HTERT RPE-1 (cell line): ENCODE measurements around the gene MED13L.

Experiments
- in situ Hi-C: fragments of 300-500 bp; cut with MboI; formaldehyde crosslinking; loops from 4 replicates; pipeline ENCODE4 v1.14.3; 2020; ENCODE audit warnings: low sequenced_read_pairs

MED13L gene

GRCh38 chr12:116159593-116160200 lies 117.8 kb downstream of the MED13L start:
- in situ Hi-C loops: no loop called here

GRCh38 chr12:116159175-116159574 lies 118.3 kb downstream of the MED13L start:
- in situ Hi-C loops: no loop called here

- in situ Hi-C loops: no loop called here
Observed at GRCh38 chr12:116157845-116158267, 119.6 kb downstream of the MED13L start.

GRCh38 chr12:116156614-116157013 lies 120.9 kb downstream of the MED13L start:
- in situ Hi-C loops: no loop called here

- in situ Hi-C loops: no loop called here
Observed at GRCh38 chr12:116155383-116155782, 122.1 kb downstream of the MED13L start.

- in situ Hi-C loops: no loop called here
Observed at GRCh38 chr12:116153983-116154382, 123.5 kb downstream of the MED13L start.

GRCh38 chr12:116153113-116153512 lies 124.4 kb downstream of the MED13L start:
- in situ Hi-C loops: no loop called here

GRCh38 chr12:116152268-116152667 lies 125.2 kb downstream of the MED13L start:
- in situ Hi-C loops: no loop called here

GRCh38 chr12:116150452-116150851 lies 127.0 kb downstream of the MED13L start:
- in situ Hi-C loops: no loop called here

GRCh38 chr12:116150001-116150400 lies 127.5 kb downstream of the MED13L start:
- in situ Hi-C loops: no loop called here

GRCh38 chr12:116148844-116149243 lies 128.6 kb downstream of the MED13L start:
- in situ Hi-C loops: no loop called here

- in situ Hi-C loops: no loop called here
Observed at GRCh38 chr12:116146386-116146785, 131.1 kb downstream of the MED13L start.

- in situ Hi-C loops: no loop called here
Observed at GRCh38 chr12:116145451-116145850, 132.0 kb downstream of the MED13L start.

- in situ Hi-C loops: no loop called here
Observed at GRCh38 chr12:116144384-116144783, 133.1 kb downstream of the MED13L start.

GRCh38 chr12:116143909-116144308 lies 133.6 kb downstream of the MED13L start:
- in situ Hi-C loops: no loop called here

GRCh38 chr12:116142936-116143898 lies 134.3 kb downstream of the MED13L start:
- in situ Hi-C loops: no loop called here

GRCh38 chr12:116141833-116142162 lies 135.7 kb downstream of the MED13L start:
- in situ Hi-C loops: no loop called here

- in situ Hi-C loops: no loop called here
Observed at GRCh38 chr12:116141110-116141832, 136.2 kb downstream of the MED13L start.

GRCh38 chr12:116140529-116140928 lies 137.0 kb downstream of the MED13L start:
- in situ Hi-C loops: no loop called here

- in situ Hi-C loops: no loop called here
Observed at GRCh38 chr12:116138781-116139180, 138.7 kb downstream of the MED13L start.

GRCh38 chr12:116138364-116138763 lies 139.1 kb downstream of the MED13L start:
- in situ Hi-C loops: no loop called here

- in situ Hi-C loops: no loop called here
Observed at GRCh38 chr12:116137318-116137717, 140.2 kb downstream of the MED13L start.
